HEK293 (cell line): ENCODE results near the gene AGAP1.

ENCODE experiments used
- CTCF ChIA-PET: fragments of 350-600 bp; formaldehyde crosslinking; extraction: SDS; loops from one replicate; lab custom pipeline; 2021; ENCODE audit warnings: antibody characterized with exemption; lab: Yijun Ruan, JAX
- POLR2A ChIA-PET: fragments of 300-600 bp; formaldehyde crosslinking; extraction: SDS; loops from one replicate; lab custom pipeline; 2020; ENCODE audit warnings: antibody characterized with exemption, inconsistent platforms; lab: Yijun Ruan, JAX
- H3K27ac ChIP-seq: fragments of 200-500 bp; sonication (Bioruptor generic); 2 replicates; pipeline ENCODE4 v1.5.1; 2014; ENCODE audit warnings: low read depth, low read length, control low read depth, inconsistent platforms; ENCODE audit errors: extremely low read depth
- H3K36me3 ChIP-seq, 2 experiments: fragments of 200-500 bp in 1 of 2; sonication (Bioruptor generic) in 1 of 2; 1 replicate in 1 of 2; 2 replicates in 1 of 2; pipeline ENCODE4 v1.5.1; 2014 to 2017; ENCODE audit warnings: inconsistent platforms in 2 of 2, low read length in 2 of 2; ENCODE audit not compliant: control insufficient read depth in 2 of 2, insufficient read depth in 1 of 2
- H3K4me1 ChIP-seq: fragments of 200-500 bp; sonication (Bioruptor generic); 2 replicates; pipeline ENCODE4 v1.5.1; 2014; ENCODE audit warnings: mild to moderate bottlenecking, low read length, inconsistent platforms; ENCODE audit not compliant: control insufficient read depth, insufficient read depth
- H3K4me3 ChIP-seq: 2 replicates; pipeline ENCODE4 v1.5.1; 2011; ENCODE audit warnings: low read depth, mild to moderate bottlenecking, control low read depth, low read length, moderate library complexity
- H3K9me3 ChIP-seq: fragments of 200-500 bp; sonication (Bioruptor generic); 2 replicates; pipeline ENCODE4 v1.5.1; 2014; ENCODE audit warnings: low read depth, low read length, inconsistent platforms; ENCODE audit not compliant: control insufficient read depth, insufficient read depth
- GLI4 ChIP-seq: fragments of 450-650 bp; formaldehyde crosslinking; IDR thresholded peaks from 2 replicates; pipeline ENCODE4 v1.5.1; 2016; ENCODE audit warnings: missing biosample characterization, missing genetic modification characterization
- HIC1 ChIP-seq: fragments of 450-650 bp; formaldehyde crosslinking; IDR thresholded peaks from 2 replicates; pipeline ENCODE4 v1.5.1; 2016; ENCODE audit warnings: missing biosample characterization, missing genetic modification characterization
- HOXA7 ChIP-seq: sonication (generic); formaldehyde crosslinking; IDR thresholded peaks from 2 replicates; pipeline ENCODE4 v1.8.1; 2022; ENCODE audit warnings: missing genetic modification reagents, borderline replicate concordance
- KLF17 ChIP-seq: fragments of 450-650 bp; formaldehyde crosslinking; IDR thresholded peaks from 2 replicates; pipeline ENCODE4 v1.5.1; 2016; ENCODE audit warnings: missing biosample characterization, missing genetic modification characterization
- PBX3 ChIP-seq: sonication (generic); formaldehyde crosslinking; IDR thresholded peaks from 2 replicates; pipeline ENCODE4 v1.8.1; 2022; ENCODE audit warnings: mild to moderate bottlenecking, moderate library complexity, missing genetic modification reagents
- PRDM1 ChIP-seq: fragments of 450-650 bp; formaldehyde crosslinking; IDR thresholded peaks from 2 replicates; pipeline ENCODE4; 2016; ENCODE audit warnings: missing biosample characterization, missing genetic modification characterization
- PRDM2 ChIP-seq: fragments of 450-650 bp; formaldehyde crosslinking; IDR thresholded peaks from 2 replicates; pipeline ENCODE4 v1.5.1; 2016; ENCODE audit warnings: missing biosample characterization, missing genetic modification characterization, borderline replicate concordance
- WT1 ChIP-seq: fragments of 450-650 bp; formaldehyde crosslinking; IDR thresholded peaks from 2 replicates; pipeline ENCODE4 v1.5.1; 2016; ENCODE audit warnings: missing biosample characterization, missing genetic modification characterization
- ZBTB8A ChIP-seq: fragments of 450-650 bp; formaldehyde crosslinking; IDR thresholded peaks from 2 replicates; pipeline ENCODE4 v1.5.1; 2016; ENCODE audit warnings: missing biosample characterization, missing genetic modification characterization
- ZIC2 ChIP-seq: fragments of 450-650 bp; formaldehyde crosslinking; IDR thresholded peaks from 2 replicates; pipeline ENCODE4 v1.5.1; 2016; ENCODE audit warnings: missing biosample characterization, missing genetic modification characterization
- ZNF10 ChIP-seq: fragments of 450-650 bp; formaldehyde crosslinking; IDR thresholded peaks from 2 replicates; pipeline ENCODE4 v1.5.1; 2017; ENCODE audit warnings: missing biosample characterization, missing genetic modification characterization
- ZNF175 ChIP-seq: fragments of 450-650 bp; formaldehyde crosslinking; IDR thresholded peaks from 2 replicates; pipeline ENCODE4 v1.5.1; 2016; ENCODE audit warnings: missing biosample characterization, missing genetic modification characterization
- ZNF211 ChIP-seq: fragments of 450-650 bp; formaldehyde crosslinking; IDR thresholded peaks from 2 replicates; pipeline ENCODE4 v1.5.1; 2016; ENCODE audit warnings: low read depth, missing biosample characterization, missing genetic modification characterization
- ZNF335 ChIP-seq: fragments of 450-650 bp; formaldehyde crosslinking; conservative IDR thresholded peaks from 2 replicates; pipeline ENCODE4 v1.5.1; 2016; ENCODE audit warnings: missing biosample characterization, missing genetic modification characterization
- ZNF354C ChIP-seq: fragments of 450-650 bp; formaldehyde crosslinking; IDR thresholded peaks from 2 replicates; pipeline ENCODE4 v1.5.1; 2016; ENCODE audit warnings: missing biosample characterization, missing genetic modification characterization, low read depth, borderline replicate concordance
- ZNF37A ChIP-seq: fragments of 450-650 bp; IDR thresholded peaks from 2 replicates; pipeline ENCODE4 v1.5.1; 2018; ENCODE audit warnings: missing biosample characterization, missing genetic modification characterization
- ZNF521 ChIP-seq: fragments of 450-650 bp; formaldehyde crosslinking; IDR thresholded peaks from 2 replicates; pipeline ENCODE4 v1.5.1; 2017; ENCODE audit warnings: missing biosample characterization, mild to moderate bottlenecking, missing genetic modification characterization
- ZNF529 ChIP-seq: fragments of 450-650 bp; formaldehyde crosslinking; IDR thresholded peaks from 2 replicates; pipeline ENCODE4 v1.5.1; 2017; ENCODE audit warnings: missing genetic modification characterization, missing biosample characterization; ENCODE audit not compliant: insufficient replicate concordance
- ZNF548 ChIP-seq: fragments of 450-650 bp; formaldehyde crosslinking; IDR thresholded peaks from 2 replicates; pipeline ENCODE4 v1.5.1; 2016; ENCODE audit warnings: missing biosample characterization, missing genetic modification characterization
- ZNF639 ChIP-seq: fragments of 450-650 bp; formaldehyde crosslinking; IDR thresholded peaks from 2 replicates; pipeline ENCODE4 v1.5.1; 2016; ENCODE audit warnings: missing biosample characterization, missing genetic modification characterization
- ZNF791 ChIP-seq: fragments of 450-650 bp; formaldehyde crosslinking; IDR thresholded peaks from 2 replicates; pipeline ENCODE4 v1.5.1; 2016; ENCODE audit warnings: missing biosample characterization, missing genetic modification characterization
- ZNF843 ChIP-seq: fragments of 450-650 bp; formaldehyde crosslinking; IDR thresholded peaks from 2 replicates; pipeline ENCODE4 v1.5.1; 2016; ENCODE audit warnings: missing biosample characterization, missing genetic modification characterization

AGAP1 gene

GRCh38 chr2:235757640-235758039, 263.8 kb downstream of the AGAP1 start (continued):
- TF ChIP-seq ZNF335 (tag by site-specific recombination) (no peak), HOXA7 (no peak), ZBTB8A (tag by site-specific recombination) (no peak), HIC1 (tag by site-specific recombination) (no peak), ZNF548 (tag by site-specific recombination) (no peak), WT1 (tag by site-specific recombination) (no peak), KLF17 (tag by site-specific recombination) (no peak), ZIC2 (tag by site-specific recombination) (no peak), ZNF843 (tag by site-specific recombination) (no peak)

- no peaks in the 10 kb centered on the region for H3K4me1 ChIP-seq
- POLR2A ChIA-PET = no interaction called here
- TF ChIP-seq ZNF211 = no peak
- no peak for TF ChIP-seq ZNF529 (tag by site-specific recombination)
- TF ChIP-seq ZNF791 (tag by site-specific recombination) = no peak
- TF ChIP-seq GLI4 = no peak
- no peak for TF ChIP-seq ZNF175 (tag by site-specific recombination)
- TF ChIP-seq PRDM1 (tag by site-specific recombination) = no peak
- no peak for TF ChIP-seq ZNF354C
- TF ChIP-seq ZNF10 (tag by site-specific recombination) = no peak
- TF ChIP-seq, all 188 proteins: peak for 0
- Histone ChIP-seq H3K36me3 (peaks cover 0 to 11% of the 10 kb centered on the region in 2 experiments; a peak in 2 of 3 replicates), H3K27ac (no peak overlapping the region), H3K9me3 (no peaks in the 10 kb centered on the region), H3K4me3 (no peak overlapping the region)
- CTCF ChIA-PET = interaction anchor here (0.7 to 1.7 kb wide), 5 partner anchors 14 to 1563 kb away, joined by 3 to 4 read pairs (median 3); no protein-coding TSS in a partner anchor
Observed at GRCh38 chr2:235762832-235763598, 269.2 kb downstream of the AGAP1 start.

- ChIA-PET CTCF (interaction anchor here (0.9 to 1.3 kb wide), 2 partner anchors 168 to 419 kb away, joined by 3 read pairs; no protein-coding TSS in a partner anchor), POLR2A (no interaction called here)
- no peaks in the 10 kb centered on the region for H3K9me3 ChIP-seq
- no peak overlapping the region for H3K4me3 ChIP-seq
- no peaks in the 10 kb centered on the region for H3K4me1 ChIP-seq
- H3K36me3 ChIP-seq = peaks cover 0 to 11% of the 10 kb centered on the region in 2 experiments; a peak in 2 of 3 replicates
- no peak overlapping the region for H3K27ac ChIP-seq
- TF ChIP-seq ZNF37A (no peak), PBX3 (CRISPR knock-in tag) (no peak), PRDM2 (tag by site-specific recombination) (no peak), ZNF521 (tag by site-specific recombination) (no peak), ZNF639 (no peak)
Observed at GRCh38 chr2:235763816-235764215, 270.0 kb downstream of the AGAP1 start.
